AG04449 (cell line): ENCODE measurements around the gene ZC3HAV1.
"Not testable (repeated sequence)": the region's sequence is repeated elsewhere in the genome, so short reads cannot be mapped to it uniquely, and the experiment has no call there.

ENCODE experiments used
- CTCF ChIA-PET: fragments of 350-600 bp; formaldehyde crosslinking; extraction: SDS; loops from one replicate; lab custom pipeline; 2021; ENCODE audit warnings: antibody characterized with exemption; lab: Yijun Ruan, JAX
- POLR2A ChIA-PET: fragments of 400-600, 350-600 bp; formaldehyde crosslinking; extraction: SDS; loops from one replicate; lab custom pipeline; 2020; ENCODE audit warnings: antibody characterized with exemption, inconsistent platforms; lab: Yijun Ruan, JAX
- DNase-seq: peaks from one replicate; pipeline ENCODE4 v3.0.0-alpha.2; 2010; ENCODE audit warnings: low read depth, low spot score
- H3K4me3 ChIP-seq: 2 replicates; pipeline ENCODE4 v1.5.1; 2011; ENCODE audit warnings: low read depth, mild to moderate bottlenecking, control low read depth, low read length
- CTCF ChIP-seq: IDR thresholded peaks from one replicate; pipeline ENCODE4 v1.5.1; 2011; ENCODE audit warnings: mild to moderate bottlenecking, moderate library complexity, low read length, control low read depth, inconsistent platforms; ENCODE audit not compliant: insufficient read depth; ENCODE audit errors: missing control alignments

ZC3HAV1 gene

DNA sequence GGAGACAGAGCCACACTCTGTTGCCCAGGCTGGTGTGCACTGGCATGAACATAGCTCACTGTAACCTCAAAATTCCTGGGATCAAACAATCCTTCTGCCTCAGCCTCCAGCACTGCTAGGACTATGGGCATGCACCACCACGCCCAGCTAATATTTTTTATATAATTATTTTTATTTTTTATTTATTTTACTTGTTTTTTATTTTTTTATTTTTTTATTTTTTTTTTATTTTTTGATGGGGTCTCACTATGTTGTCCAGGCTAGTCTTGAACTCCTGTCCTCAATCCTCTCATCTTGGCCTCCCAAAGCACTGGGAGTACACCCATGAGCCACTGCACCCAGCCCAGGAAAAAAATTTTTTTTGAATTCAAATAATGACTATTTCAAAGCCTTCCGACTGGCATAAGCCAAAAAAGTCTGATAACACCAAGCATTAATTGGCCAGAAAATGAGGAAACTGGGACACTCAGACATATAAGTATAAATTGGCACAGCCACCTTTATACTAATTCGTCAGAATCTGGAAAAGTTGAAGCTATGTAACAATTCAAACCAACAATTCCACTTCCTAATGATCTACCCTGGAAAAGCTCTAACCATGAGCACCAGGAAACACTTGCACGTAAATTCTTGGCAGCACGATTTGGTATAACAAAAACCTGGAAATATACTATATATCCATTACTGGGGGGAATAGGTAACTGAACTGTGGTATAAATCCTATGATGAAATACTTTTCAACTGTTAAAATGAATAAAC is 6.3 kb downstream of the ZC3HAV1 start:
- no peak overlapping the region for H3K4me3 ChIP-seq
- CTCF ChIA-PET: interaction anchor here (1.5 to 2.4 kb wide), 2 partner anchors 28 to 217 kb away, joined by 4 to 11 read pairs; no protein-coding TSS in a partner anchor
- DNase-seq: no peak
- TF ChIP-seq CTCF: no peak
- POLR2A ChIA-PET: no interaction called here

- POLR2A ChIA-PET, H3K4me3 ChIP-seq, DNase-seq, CTCF ChIA-PET: not testable (repeated sequence)
These were observed 7.8 kb downstream of the ZC3HAV1 start for GRCh38 chr7:139101637-139102158.

- ChIA-PET POLR2A (no interaction called here), CTCF (interaction anchor here (0.7 to 1.6 kb wide), 2 partner anchors 24 to 205 kb away, joined by 3 to 9 read pairs; no protein-coding TSS in a partner anchor)
- H3K4me3 ChIP-seq: no peak overlapping the region
- TF ChIP-seq CTCF: no peak
- no peak for DNase-seq
These were observed 10.2 kb downstream of the ZC3HAV1 start for GRCh38 chr7:139099172-139099947.

DNA sequence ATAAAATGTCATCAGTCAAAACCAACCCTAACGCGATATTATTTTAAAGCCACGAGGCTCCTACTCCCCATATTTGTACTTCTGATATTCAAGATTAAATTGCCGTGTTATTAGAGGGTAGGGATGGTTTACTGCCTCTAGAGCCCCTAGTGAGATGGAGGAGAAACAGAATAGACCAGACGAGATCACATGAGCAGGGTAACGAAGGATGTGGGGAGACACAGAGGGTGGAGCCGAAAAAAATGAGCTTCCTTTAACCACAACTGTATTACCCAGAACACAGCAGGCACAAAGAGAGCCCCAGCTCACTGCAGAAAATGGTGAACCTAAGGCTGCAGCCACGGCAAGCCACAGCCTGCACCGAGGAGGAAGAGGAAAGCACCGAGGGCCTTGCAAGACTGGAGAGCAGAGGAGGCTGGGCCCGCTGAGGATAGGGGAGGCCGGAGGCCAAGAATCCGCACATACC is 14.3 kb downstream of the ZC3HAV1 start:
- DNase-seq: no peak
- POLR2A ChIA-PET: no interaction called here
- no peak overlapping the region for H3K4me3 ChIP-seq
- TF ChIP-seq CTCF: no peak
- CTCF ChIA-PET: interaction anchor here (0.7 to 3.1 kb wide), 4 partner anchors 15 to 209 kb away, joined by 3 to 19 read pairs (median 4); no protein-coding TSS in a partner anchor

DNA sequence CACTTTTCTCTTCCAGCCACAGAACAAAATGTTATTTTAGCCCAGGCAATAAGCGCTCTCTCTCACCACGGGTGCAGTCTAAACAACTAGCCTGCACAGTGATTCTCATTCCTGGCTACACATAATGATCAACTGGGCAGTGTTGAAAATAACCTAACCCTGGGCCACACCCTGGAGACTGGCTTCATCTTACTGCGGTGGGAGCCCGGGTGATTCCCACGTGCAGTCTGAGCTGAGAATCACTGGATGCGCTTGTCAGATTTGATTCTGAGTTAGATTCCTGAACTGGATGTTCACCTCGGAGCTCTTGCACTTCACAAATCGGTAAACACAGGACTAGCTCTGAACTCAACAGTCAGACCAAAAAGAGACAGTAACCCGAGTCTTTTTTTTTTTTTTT is 14.9 kb downstream of the ZC3HAV1 start:
- POLR2A ChIA-PET: no interaction called here
- TF ChIP-seq CTCF: no peak
- DNase-seq: no peak
- CTCF ChIA-PET: interaction anchor here (0.9 to 3.1 kb wide), 3 partner anchors 14 to 208 kb away, joined by 3 to 19 read pairs (median 4); no protein-coding TSS in a partner anchor
- H3K4me3 ChIP-seq: no peak overlapping the region

DNA sequence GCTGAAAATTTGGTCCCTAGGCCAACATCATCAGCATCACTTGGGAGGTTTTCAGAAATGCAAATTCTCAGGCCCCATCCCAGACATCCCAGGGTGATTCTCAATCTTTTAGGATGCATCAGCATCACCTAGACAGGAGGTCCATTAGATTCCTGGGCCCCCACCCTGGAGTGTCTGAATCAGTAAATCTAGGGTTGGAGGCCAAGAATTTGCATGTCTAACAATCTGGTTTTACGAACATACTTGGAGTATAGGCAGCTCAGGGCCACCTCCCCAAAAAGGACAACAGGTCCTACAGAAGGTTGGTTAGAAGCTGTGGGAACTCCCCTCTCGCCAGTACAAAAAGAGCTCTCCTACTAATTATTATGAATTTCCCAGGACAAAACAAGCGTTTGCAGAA is 15.5 kb downstream of the ZC3HAV1 start:
- no peak overlapping the region for H3K4me3 ChIP-seq
- no peak for DNase-seq
- ChIA-PET POLR2A (no interaction called here), CTCF (interaction anchor here (3.1 kb wide), 1 partner anchor 20 kb away, joined by 19 read pairs; no protein-coding TSS in a partner anchor)
- no peak for TF ChIP-seq CTCF

DNA sequence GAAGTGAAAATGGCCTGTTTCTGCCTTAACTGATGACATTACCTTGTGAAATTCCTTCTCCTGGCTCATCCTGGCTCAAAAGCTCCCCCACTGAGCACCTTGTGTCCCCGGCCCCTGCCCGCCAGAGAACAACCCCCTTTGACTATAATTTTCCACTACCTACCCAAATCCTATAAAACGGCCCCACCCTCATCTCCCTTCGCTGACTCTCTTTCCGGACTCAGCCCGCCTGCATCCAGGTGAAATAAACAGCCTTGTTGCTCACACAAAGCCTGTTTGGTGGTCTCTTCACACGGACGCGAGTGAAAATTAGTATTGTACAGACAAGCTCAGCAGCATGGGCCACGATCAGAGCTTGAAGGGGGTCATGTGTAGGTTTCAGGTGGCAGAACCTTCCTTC is 16.0 kb downstream of the ZC3HAV1 start:
- H3K4me3 ChIP-seq, DNase-seq, POLR2A ChIA-PET: not testable (repeated sequence)
- CTCF ChIA-PET: interaction anchor here (3.1 kb wide), 1 partner anchor 19 kb away, joined by 19 read pairs; no protein-coding TSS in a partner anchor
